ENCODE measurements around the gene EVC.

The EVC gene

DNA sequence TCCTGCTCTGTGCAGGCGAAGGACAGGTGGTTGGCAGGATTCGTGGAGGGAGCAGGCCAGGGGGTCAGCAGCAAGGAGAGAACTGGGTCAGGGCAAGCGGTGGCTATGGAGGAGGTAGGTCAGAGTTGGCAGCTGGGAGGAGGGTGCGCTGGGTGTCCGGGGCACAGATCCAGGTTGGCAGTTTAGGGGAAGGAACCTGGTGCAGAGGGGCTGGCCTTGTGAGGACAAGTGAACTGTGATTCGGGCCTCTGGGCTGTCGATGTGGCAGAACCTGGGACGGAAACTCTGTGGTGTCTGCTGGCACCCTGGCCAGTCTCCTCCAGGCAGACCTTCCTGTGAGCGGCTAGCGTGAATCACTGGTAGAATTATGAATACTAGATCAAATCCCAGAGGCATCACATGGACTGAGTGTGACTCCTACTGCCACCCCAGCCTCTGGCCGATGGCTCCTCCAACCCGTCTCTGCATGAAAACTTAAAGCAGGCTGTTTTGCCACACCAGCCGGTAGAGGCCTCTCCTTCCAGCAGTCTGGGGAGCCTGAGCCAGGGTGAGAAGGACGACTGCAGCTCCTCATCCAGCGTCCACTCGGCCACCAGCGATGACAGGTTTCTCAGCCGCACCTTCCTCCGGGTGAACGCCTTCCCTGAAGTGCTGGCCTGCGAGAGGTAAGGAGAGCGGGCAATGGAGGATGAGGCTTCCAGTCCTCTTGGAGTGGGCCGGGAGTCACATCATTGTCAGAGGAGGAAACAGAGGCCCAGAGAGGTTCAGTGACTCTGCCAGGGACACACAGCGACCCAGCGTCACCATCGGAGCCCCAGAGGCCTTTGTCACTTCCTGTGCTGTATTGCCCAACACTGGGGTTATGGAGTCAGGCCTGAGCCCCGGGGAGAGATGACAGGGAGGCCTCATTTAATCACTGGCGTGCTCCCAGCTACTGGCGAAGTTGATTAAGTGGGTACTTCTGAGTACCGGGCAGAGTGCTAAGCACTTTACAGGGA, 20.3 kb downstream of the EVC start:
- no peak for DNase-seq (ENCODE audit: low spot score)

DNA sequence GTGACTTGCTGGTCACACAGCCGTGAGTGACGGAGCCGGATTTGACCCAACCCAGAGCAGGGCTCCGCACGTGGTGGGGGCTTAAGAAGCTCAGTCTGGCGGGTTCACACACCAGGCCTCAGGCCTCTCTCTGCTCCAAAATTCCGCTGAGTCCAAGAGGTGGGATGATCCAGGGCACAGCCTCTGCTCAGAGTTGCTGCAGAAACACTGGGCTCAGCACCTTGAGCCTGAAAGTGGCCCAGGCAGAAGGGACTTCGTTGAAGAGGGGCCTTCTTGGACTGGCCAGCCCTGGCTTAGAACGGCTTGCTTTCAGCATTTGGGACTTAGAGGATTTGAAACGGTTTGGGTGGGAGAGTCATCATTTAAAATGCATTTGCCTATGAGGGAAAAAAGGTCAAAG, 21.2 kb downstream of the EVC start:
- no peak for DNase-seq (ENCODE audit: low spot score)

DNA sequence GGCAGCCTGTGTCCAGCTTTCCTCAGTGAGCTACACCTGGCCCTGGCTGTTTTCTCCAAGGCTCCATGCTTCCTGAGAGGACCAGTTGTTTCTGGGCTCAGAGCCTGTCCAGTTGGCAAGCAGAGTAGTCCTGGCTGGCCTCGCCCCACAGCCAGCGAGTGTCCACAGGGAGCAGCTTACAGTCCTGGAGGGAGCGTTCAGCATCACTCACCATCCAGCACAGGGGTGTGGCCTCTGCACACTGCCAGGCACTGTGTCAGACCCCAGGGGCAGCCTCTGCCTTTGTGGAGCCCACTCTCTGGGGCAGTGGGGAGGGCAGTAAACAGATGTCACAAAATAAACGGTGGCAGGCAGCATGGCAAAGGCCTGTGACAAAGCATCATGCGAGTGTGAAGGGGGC, 23.9 kb downstream of the EVC start:
- DNase-seq (ENCODE audit: low spot score): no peak

DNA sequence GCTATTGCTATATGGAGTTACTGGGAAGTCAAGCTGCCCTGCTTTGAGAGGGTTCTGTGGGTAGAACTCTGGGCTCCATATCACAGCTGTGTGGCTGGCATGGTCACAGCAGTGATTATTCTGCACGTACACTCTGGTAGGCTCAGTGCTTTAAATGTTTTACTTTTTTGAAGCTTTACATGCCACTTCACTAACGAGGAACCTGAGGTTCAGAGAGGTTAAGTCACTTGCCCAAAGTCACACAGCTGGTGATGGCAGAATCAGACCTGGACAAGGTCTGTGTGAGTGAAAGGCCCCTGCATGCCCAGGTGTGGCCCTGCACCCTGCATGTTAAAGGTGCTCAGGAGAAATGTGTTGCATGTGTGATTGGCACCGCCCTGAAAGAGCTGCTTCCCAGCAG, 24.5 kb downstream of the EVC start:
- DNase-seq (ENCODE audit: low spot score): no peak

DNA sequence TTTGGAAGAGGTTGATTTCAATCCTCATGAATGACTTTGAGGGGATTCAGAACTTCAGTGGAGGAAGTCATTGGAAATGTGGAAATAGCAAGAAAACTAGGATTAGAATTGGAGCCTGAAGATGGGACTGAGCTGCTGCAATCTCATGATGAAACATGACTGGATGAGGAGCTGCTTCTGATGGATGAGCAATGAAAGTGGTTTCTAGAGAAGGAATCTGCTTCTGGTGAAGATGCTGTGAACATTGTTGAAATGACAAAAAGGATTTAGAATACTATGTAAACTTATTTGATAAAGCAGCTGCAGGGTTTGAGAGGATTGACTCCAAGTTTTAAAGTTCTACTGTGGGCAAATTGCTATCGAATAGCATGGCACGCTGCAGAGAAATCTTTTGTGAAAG, 27.1 kb downstream of the EVC start:
- DNase-seq (ENCODE audit: low spot score): no peak

DNA sequence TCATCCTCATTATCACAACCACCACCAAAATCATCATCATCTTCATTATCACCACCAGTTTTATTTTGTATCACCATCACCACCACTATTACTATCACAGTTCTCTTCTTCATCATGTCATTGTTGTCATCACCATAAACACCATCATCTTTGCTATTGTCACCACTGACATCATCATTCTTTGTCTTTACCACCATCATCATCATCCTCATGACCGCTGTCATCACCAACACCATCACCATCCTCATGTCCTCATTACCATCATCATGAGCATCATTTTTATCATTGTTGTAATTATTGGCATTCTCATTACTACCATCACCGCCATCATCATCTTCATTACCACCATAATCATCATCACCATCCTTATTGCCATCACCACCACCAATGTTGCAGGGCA, 31.4 kb downstream of the EVC start:
- DNase-seq (ENCODE audit: low spot score): no peak

DNA sequence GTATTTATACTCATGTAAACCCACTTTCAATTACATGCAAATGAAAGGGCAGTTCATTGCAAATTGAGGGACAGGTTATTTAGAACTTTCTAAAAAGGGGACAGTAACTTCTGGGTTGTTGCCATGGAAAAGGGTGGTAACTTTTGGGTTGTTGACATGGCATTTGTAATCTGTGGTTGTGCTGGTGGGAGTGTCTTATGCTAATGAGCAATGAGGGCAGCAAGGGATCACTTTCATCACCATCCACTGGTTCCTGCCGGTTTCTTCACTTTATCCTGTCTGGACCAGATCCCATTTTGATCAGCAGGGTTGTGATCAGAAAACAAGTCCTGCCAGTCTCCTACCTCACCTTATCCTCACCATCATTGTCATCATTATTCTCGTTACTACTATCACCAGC, 32.0 kb downstream of the EVC start:
- no peak for DNase-seq (ENCODE audit: low spot score)

DNA sequence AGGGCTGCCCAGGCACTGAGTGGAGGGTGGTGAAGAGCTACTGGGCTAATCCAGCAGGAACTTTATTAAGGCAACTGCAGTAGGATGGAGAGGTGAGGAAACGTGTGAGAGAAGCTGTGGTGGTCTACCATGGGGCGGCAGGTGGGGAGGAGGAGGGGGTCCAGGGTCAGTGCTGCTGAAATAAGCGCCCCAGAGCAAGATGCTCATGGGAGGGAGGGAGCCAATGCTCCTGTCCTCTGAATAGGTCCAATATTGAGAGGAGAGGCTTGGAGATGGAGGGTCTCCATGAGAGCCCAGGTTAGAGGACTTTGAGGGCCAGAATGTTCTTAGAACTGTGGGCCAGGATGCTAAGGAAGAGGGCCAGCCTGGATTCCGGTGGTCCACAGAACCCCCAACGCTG, 35.2 kb downstream of the EVC start:
- no peak for DNase-seq (ENCODE audit: low spot score)

DNA sequence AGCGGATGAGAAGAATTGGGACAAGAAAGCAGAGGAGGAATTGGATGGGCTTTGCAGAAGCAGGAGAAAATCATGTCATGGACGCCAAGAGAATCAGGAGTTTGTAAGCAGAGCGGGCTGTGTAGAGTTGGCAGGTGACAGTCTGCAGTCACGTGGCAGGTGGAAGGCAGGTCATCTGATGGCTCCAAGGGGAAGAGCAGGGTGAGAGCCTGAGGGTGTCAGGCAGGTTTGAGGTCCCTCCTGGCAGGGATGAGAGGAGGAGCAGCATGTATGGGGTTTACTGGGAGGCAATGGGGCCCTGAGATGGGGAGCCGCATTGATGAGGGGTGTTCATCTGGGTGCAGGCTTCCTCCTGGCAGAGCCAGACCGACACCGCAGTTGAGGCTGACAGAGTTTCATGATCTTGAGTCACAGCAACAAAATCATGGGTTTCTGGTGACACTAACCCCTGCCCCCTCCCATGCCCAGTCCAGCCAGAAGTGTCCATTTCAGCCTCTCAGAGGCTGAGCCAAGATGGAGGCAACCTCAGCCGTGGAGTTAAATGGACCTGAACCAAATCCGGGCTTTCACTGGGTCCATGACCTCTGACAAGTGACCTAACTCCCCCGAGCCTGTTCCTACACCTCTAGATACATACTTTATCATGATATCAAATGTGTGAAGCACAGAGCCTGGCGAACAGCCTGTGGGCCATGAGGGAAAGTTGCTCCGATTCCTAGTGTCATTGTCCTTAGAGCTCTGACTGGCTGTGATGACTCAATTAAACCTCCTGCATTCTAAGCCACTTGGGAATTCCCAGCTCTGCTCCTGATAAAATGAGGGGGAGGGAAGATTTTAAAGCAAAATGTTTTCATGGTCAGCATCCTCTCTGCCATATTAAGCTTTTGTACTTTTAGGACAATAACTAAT, 36.1 kb downstream of the EVC start:
- DNase-seq (ENCODE audit: low spot score): peak; percentile 41

DNA sequence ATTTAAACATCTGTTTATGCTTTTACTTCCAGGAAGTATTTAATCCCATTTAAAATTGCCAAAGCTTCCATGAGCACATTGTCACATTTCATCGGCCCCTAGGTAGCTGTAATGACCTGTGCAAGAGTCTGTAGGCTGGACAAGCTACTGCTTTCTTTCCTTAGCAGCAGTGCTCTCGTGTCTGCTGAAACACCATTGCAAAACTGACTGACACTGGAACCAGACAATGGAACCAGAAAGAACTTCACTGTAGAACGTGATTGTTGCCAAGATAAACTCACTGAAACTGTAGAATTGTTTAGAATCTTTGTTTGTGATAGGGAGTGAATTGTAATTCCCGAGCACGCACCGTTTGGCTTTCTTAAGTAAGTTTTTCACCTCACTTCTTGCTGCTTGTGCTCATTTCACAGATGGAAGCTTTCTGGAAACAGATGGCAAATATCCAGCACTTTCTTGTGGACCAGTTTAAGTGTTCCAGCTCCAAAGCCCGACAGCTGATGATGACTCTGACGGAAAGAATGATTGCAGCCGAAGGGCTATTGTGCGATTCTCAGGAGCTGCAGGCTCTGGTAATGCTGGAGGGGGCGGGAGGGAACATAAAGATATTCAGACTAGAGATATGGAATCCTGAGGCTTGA, 36.9 kb downstream of the EVC start:
- DNase-seq (ENCODE audit: low spot score): peak; percentile 79

DNA sequence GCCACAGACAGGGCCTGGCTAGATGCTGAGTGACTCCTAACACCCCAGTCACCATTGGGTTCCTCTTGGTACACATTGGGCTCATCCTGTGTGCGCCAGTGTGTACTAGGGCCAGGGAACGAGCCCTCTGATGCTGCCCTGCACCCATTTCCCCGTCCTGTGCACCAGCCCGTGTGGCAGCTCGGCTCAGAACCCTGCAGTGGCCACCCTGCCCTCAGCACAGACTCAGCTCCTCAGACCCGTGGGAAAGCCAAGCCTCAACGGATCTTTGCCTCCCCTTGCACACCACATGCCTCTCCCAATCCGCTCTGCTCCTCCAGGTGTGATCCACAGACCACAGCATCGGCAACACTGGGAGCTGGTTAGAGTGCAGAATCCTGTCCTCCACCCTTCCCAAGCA, 38.6 kb downstream of the EVC start:
- DNase-seq (ENCODE audit: low spot score): no peak

DNA sequence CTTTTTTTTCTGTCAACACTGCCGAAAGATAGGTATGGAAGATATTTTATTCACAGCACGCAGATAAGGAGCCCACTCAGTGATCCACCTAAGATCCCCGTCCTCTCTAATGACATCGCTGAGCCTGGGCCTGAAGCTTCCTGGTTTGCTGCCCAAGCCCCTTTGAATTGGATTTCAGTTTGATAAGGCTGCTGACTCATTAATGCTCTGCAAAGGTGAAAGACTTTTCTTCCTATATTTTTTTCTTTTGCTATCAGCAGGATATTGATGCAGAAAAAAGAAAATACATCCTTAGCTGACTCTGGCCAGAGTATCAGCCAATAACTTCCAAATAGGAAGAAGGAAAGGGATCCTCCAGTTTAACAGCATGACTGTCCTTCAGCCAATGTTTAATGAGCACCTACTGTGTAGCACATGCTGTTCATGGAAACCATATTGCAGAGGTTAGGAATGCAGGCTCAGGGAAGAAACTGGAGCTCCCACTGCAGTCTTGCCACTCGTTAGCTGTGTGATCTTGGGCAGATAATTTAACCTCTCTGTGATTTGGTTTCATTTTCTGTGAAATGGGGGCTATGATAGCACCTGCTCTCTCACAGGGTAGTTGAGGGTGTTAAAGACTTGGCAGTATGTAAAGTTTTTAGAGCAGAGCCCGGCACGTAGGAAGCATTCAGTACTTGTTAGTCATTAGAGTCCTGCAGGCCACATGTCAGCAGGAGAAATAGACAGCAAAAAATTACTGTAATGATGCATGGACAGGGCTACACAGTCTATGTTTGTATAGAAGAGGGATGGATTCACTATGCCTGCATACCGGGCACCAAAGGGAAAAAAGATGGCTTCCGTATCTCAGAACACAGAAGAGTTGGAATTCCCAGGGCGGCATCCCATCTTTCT, 39.3 kb downstream of the EVC start:
- peak; percentile 78 for DNase-seq (ENCODE audit: low spot score)

DNA sequence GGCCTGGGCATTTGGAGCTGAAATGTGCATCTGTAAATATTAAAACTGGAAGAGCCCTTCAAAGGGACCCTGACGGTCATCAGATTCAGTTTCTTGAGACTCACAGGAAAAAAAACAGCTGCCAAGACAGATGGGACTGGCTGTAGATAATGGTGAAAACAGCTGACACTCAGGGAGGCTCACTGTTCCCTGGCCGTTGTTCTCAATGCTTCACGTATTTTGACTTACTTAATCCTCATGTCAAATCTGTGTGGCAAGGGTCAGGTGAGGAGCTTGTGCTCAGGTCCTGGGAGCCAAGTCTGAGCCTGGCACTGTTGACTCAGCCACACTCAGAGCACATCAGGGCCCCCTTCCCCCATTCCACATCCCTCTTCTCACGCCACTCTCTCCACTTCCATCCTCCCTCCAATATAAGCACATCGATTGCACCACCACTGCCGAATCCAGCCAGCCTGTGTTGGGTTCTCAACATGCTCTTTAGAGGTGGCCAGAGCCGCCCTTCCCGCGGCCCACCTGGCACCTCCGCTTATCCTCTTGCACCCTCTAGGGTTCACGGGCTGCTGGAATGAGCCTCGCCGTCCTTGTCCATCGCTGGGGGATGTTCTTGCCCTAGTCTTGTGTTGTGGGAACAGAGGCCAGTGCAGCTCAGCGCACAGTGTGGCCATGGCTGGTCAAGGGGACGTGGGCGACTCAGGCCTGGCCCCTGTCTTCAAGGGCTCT, 40.1 kb downstream of the EVC start:
- DNase-seq (ENCODE audit: low spot score): peak; percentile 48

DNA sequence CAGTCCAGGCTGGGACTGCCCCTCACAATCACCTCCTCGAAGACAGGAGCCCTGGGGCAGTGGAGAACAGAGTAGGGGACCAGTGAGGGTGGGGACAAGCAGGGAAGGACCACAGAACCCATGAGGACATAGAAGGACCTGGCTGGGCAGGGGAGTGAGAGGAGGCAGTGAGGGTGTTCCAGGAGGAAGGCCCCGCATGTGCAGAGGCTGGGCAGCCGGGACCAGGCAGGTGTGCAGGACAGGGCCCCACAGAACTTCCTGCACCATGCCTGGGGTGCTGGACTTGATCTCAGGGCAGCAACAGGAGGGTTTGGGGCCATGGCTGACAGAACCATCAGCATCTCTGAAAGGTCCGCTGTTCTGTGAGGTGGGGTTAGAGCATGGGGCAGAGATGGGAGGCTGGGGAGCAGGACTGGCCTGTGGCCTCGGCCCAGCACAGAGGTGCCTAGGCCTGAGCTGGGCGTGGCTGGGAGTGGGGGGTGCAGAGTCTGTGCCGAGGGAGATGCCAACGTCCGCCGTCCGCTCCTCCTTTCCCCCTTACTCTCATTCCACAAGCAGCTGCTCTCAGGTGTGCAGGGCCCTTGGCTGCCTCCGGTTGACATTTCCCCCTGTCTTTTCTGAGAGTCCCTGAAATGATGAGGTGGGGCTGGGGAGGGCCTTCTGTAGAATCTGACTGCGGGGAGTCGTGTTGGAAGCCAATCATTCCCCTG, 40.8 kb downstream of the EVC start:
- DNase-seq (ENCODE audit: low spot score): no peak

DNA sequence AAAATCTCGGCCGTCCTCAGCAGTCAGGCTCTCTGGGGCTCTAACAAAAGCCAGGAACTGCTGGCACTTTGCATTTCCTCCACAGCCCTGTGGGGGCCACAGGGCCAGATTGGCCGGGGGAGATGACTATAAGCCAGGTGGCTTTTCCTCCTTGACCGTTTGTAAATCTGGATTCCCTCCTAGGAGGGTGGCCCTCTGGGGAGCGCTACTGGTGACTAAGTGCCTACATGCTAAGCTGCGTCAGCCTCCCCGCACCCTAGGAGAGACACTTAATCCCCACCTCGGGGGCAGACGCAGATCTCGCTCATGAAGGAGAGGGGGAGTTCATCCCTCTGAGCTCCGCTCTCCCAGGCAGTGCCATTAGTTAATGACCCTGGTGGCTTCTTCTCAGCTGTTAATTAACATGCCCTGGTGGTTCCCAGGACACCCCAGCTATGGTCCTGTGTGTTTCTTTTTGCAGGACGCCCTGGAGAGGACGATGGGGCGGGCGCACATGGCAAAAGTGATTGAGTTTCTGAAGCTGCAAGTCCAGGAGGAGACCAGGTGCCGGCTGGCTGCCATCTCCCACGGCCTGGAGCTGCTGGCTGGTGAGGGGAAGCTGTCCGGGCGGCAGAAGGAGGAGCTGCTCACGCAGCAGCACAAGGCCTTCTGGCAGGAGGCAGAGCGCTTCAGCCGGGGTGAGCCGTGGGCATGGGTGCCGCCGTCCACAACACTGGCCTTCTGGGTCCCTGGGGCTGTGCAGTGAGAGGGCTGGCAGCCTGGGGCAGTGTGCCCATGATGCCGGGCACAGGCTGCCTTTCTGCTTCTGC, 41.6 kb downstream of the EVC start:
- DNase-seq (ENCODE audit: low spot score): no peak

DNA sequence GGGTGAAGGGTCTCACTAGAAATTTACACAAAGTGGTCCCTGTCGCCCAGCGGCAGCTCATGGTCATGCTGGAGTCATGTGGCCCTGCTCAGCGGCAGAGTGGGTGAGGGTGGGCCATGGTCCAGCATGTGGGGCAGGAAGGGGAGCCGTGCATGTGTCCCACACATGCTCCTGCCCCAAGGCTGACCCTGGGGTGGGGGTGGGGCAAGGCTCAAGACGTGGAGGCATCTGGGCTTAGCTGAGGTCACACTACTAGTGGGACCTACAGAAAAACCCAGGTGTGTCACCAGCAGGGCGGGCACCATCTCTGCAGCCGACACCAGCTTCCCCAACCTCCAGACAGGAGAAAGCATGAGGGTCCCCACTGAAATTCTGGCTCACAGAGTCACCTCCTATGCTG, 42.4 kb downstream of the EVC start:
- no peak for DNase-seq (ENCODE audit: low spot score)

DNA sequence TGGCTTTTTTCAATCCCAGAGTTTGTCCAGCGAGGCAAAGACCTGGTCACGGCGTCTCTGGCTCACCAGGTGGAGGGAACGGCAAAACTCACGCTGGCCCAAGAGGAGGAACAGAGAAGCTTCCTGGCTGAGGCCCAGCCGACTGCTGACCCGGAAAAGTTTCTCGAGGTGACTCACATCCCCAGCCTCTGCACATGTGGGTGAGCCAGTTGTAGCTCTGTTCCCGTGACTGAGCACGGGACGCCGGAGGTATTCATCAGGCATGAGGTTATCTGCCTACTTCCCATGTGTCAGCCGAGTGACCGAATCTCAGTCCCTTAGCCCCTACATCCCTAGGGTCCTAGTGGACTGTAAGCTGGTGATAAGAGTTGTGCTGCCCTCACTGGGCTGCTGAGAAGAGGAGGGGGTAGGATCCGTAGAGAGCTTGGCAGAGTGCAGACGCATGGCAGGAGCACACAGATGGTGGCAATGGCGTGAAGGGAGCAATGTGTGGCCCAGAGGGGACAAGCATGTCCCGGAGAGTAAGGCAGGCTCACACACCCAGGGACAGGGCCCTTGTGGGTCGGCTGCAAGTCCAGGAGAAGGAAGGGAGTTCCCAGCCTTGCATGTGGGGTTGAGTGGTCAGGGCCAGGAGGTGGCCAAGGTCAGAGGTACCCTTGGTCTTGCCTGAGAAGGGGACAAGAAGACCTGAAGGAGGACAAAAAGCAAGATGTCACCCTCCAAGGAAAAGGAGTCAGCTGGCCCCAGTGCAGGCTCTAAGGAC, 42.9 kb downstream of the EVC start:
- peak; percentile 80 for DNase-seq (ENCODE audit: low spot score)

DNA sequence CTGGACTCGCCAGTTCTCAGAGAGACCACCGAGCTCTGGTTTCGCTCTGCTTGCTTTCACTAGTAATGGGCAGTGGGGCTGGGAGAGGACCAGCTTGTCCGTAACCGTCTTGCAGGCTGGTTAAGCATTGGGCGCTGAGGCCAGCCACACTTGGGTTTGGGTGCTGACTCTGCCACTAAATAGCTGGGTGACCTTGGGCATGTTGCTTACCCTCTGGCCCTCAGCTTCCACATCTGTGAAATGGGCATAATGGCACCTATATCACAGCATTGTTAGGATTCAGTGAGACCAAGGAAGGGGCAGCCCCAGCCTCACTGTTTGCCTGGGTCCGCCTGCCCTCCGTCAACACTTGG, 43.5 kb downstream of the EVC start:
- DNase-seq (ENCODE audit: low spot score): no peak

DNA sequence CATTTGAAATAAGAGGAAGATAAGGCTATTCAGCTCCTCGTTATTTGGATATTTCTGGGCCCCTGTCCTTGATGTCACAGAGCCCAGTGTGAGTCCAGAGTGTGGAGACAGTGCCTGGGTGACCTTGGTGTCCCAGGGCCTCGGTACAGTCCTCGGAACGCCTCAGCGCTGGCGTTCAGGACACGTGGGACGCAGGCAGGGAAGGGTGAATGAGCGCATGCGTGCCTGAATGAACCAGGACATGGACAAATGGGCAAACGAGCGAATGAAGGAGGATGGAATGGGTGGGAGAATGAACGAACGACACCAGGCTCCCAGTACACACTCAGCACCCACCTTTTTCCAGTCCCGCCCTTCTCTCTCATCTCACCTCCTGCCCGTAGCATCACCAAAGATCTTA, 44.2 kb downstream of the EVC start:
- DNase-seq (ENCODE audit: low spot score): no peak
